ENCODE data around the gene GADL1.

DNA sequence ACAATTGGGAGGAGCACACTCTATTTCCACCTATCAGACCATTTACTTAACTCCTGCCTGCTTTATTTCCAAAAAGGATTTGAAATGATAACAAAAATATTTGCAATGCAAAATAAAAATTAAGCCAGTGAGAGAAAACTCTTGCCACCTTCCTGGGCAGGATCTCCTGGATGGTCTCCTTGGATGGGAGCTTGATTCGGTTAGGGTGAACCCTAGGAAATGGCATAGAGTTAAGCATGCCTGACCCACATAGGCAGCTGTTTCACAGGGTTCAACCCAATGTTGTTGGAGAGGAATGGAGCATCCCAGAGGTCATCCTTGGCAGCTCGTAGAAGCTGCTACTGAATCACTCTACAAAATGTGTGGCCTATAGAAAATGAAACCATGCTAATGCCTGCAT, 204.3 kb downstream of the GADL1 start:
- TF ChIP-seq, protein P1, sequence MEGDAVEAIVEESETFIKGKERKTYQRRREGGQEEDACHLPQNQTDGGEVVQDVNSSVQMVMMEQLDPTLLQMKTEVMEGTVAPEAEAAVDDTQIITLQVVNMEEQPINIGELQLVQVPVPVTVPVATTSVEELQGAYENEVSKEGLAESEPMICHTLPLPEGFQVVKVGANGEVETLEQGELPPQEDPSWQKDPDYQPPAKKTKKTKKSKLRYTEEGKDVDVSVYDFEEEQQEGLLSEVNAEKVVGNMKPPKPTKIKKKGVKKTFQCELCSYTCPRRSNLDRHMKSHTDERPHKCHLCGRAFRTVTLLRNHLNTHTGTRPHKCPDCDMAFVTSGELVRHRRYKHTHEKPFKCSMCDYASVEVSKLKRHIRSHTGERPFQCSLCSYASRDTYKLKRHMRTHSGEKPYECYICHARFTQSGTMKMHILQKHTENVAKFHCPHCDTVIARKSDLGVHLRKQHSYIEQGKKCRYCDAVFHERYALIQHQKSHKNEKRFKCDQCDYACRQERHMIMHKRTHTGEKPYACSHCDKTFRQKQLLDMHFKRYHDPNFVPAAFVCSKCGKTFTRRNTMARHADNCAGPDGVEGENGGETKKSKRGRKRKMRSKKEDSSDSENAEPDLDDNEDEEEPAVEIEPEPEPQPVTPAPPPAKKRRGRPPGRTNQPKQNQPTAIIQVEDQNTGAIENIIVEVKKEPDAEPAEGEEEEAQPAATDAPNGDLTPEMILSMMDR (IDR thresholded peaks at IDR 0.05) = no peak
- TF ChIP-seq POLR2A (IDR thresholded peaks at IDR 0.05) = no peak

All from adrenal gland (tissue), 5 donors.